ENCODE measurements around the gene EYS.

Gene EYS

GRCh38 chr6:65072500-65072899 is 634.5 kb downstream of the EYS start:
- no peak for DNase-seq (ENCODE audit: low read depth, low spot score)
- no peak for TF ChIP-seq FOXP2 (optimal IDR thresholded peaks at IDR 0.05; ENCODE audit: control extremely low read depth, extremely low read length, insufficient read depth)
- no peak for TF ChIP-seq POLR2AphosphoS5 (IDR thresholded peaks at IDR 0.05; ENCODE audit: borderline replicate concordance, low read depth, low read length)
- TF ChIP-seq EZH2 (IDR thresholded peaks at IDR 0.05): no peak
- Histone ChIP-seq H3K36me3 (ENCODE audit: insufficient read depth, low read length) (no peaks in the 10 kb centered on the region), H3K9me3 (ENCODE audit: low read depth, low read length) (no peaks in the 10 kb centered on the region), H3K4me3 (no peak overlapping the region), H3K9ac (ENCODE audit: insufficient read length) (no peak overlapping the region), H3K27ac (no peak overlapping the region)

GRCh38 chr6:65071480-65071879 is 635.5 kb downstream of the EYS start:
- Histone ChIP-seq H3K9me3 (ENCODE audit: low read depth, low read length) (no peaks in the 10 kb centered on the region), H3K27ac (no peak overlapping the region), H3K9ac (ENCODE audit: insufficient read length) (no peak overlapping the region), H3K36me3 (ENCODE audit: insufficient read depth, low read length) (no peaks in the 10 kb centered on the region), H3K4me3 (no peak overlapping the region)
- TF ChIP-seq FOXP2 (optimal IDR thresholded peaks at IDR 0.05; ENCODE audit: control extremely low read depth, extremely low read length, insufficient read depth) (no peak), EZH2 (IDR thresholded peaks at IDR 0.05) (no peak), POLR2AphosphoS5 (IDR thresholded peaks at IDR 0.05; ENCODE audit: borderline replicate concordance, low read depth, low read length) (no peak)
- DNase-seq (ENCODE audit: low read depth, low spot score): no peak

- Histone ChIP-seq H3K9me3 (ENCODE audit: low read depth, low read length) (no peaks in the 10 kb centered on the region), H3K9ac (ENCODE audit: insufficient read length) (no peak overlapping the region), H3K27ac (no peak overlapping the region), H3K36me3 (ENCODE audit: insufficient read depth, low read length) (no peaks in the 10 kb centered on the region), H3K4me3 (no peak overlapping the region)
- DNase-seq (ENCODE audit: low read depth, low spot score): no peak
- TF ChIP-seq POLR2AphosphoS5 (IDR thresholded peaks at IDR 0.05; ENCODE audit: borderline replicate concordance, low read depth, low read length) (no peak), EZH2 (IDR thresholded peaks at IDR 0.05) (no peak), FOXP2 (optimal IDR thresholded peaks at IDR 0.05; ENCODE audit: control extremely low read depth, extremely low read length, insufficient read depth) (no peak)
These were observed 642.2 kb downstream of the EYS start for GRCh38 chr6:65064844-65065243.

- Histone ChIP-seq H3K9ac (ENCODE audit: insufficient read length) (no peak overlapping the region), H3K36me3 (ENCODE audit: insufficient read depth, low read length) (no peaks in the 10 kb centered on the region), H3K9me3 (ENCODE audit: low read depth, low read length) (no peaks in the 10 kb centered on the region), H3K27ac (no peak overlapping the region), H3K4me3 (no peak overlapping the region)
- TF ChIP-seq POLR2AphosphoS5 (IDR thresholded peaks at IDR 0.05; ENCODE audit: borderline replicate concordance, low read depth, low read length) (no peak), FOXP2 (optimal IDR thresholded peaks at IDR 0.05; ENCODE audit: control extremely low read depth, extremely low read length, insufficient read depth) (no peak), EZH2 (IDR thresholded peaks at IDR 0.05) (no peak)
- DNase-seq (ENCODE audit: low read depth, low spot score): no peak
These were observed 647.5 kb downstream of the EYS start for GRCh38 chr6:65059568-65059967.

- no peak for DNase-seq (ENCODE audit: low read depth, low spot score)
- no peak overlapping the region for H3K27ac ChIP-seq
- H3K9me3 ChIP-seq (ENCODE audit: low read depth, low read length): no peaks in the 10 kb centered on the region
- no peaks in the 10 kb centered on the region for H3K36me3 ChIP-seq (ENCODE audit: insufficient read depth, low read length)
- no peak overlapping the region for H3K4me3 ChIP-seq
- TF ChIP-seq FOXP2 (optimal IDR thresholded peaks at IDR 0.05; ENCODE audit: control extremely low read depth, extremely low read length, insufficient read depth): no peak
- TF ChIP-seq POLR2AphosphoS5 (IDR thresholded peaks at IDR 0.05; ENCODE audit: borderline replicate concordance, low read depth, low read length): no peak
- no peak overlapping the region for H3K9ac ChIP-seq (ENCODE audit: insufficient read length)
These were observed 651.5 kb downstream of the EYS start for GRCh38 chr6:65055545-65055944.

- no peak overlapping the region for H3K4me3 ChIP-seq
- no peak overlapping the region for H3K9ac ChIP-seq (ENCODE audit: insufficient read length)
- H3K9me3 ChIP-seq (ENCODE audit: low read depth, low read length): no peaks in the 10 kb centered on the region
- H3K27ac ChIP-seq: no peak overlapping the region
- H3K36me3 ChIP-seq (ENCODE audit: insufficient read depth, low read length): no peaks in the 10 kb centered on the region
- TF ChIP-seq FOXP2 (optimal IDR thresholded peaks at IDR 0.05; ENCODE audit: control extremely low read depth, extremely low read length, insufficient read depth): no peak
- TF ChIP-seq POLR2AphosphoS5 (IDR thresholded peaks at IDR 0.05; ENCODE audit: borderline replicate concordance, low read depth, low read length): no peak
- no peak for TF ChIP-seq EZH2 (IDR thresholded peaks at IDR 0.05)
- DNase-seq (ENCODE audit: low read depth, low spot score): no peak
These were observed 654.4 kb downstream of the EYS start for GRCh38 chr6:65052626-65053025.

- no peak for DNase-seq (ENCODE audit: low read depth, low spot score)
- H3K4me3 ChIP-seq: no peak overlapping the region
- H3K9me3 ChIP-seq (ENCODE audit: low read depth, low read length): no peaks in the 10 kb centered on the region
- no peak overlapping the region for H3K27ac ChIP-seq
- TF ChIP-seq POLR2AphosphoS5 (IDR thresholded peaks at IDR 0.05; ENCODE audit: borderline replicate concordance, low read depth, low read length) (no peak), EZH2 (IDR thresholded peaks at IDR 0.05) (no peak), FOXP2 (optimal IDR thresholded peaks at IDR 0.05; ENCODE audit: control extremely low read depth, extremely low read length, insufficient read depth) (no peak)
- no peaks in the 10 kb centered on the region for H3K36me3 ChIP-seq (ENCODE audit: insufficient read depth, low read length)
- no peak overlapping the region for H3K9ac ChIP-seq (ENCODE audit: insufficient read length)
These were observed 661.2 kb downstream of the EYS start for GRCh38 chr6:65045801-65046200.

GRCh38 chr6:65014006-65014405 is 693.0 kb downstream of the EYS start:
- Histone ChIP-seq H3K9me3 (ENCODE audit: low read depth, low read length) (no peaks in the 10 kb centered on the region), H3K4me3 (no peak overlapping the region), H3K36me3 (ENCODE audit: insufficient read depth, low read length) (no peaks in the 10 kb centered on the region), H3K9ac (ENCODE audit: insufficient read length) (no peak overlapping the region), H3K27ac (no peak overlapping the region)
- DNase-seq (ENCODE audit: low read depth, low spot score): no peak
- no peak for TF ChIP-seq POLR2AphosphoS5 (IDR thresholded peaks at IDR 0.05; ENCODE audit: borderline replicate concordance, low read depth, low read length)
- no peak for TF ChIP-seq EZH2 (IDR thresholded peaks at IDR 0.05)
- TF ChIP-seq FOXP2 (optimal IDR thresholded peaks at IDR 0.05; ENCODE audit: control extremely low read depth, extremely low read length, insufficient read depth): no peak

GRCh38 chr6:65006788-65007187 is 700.2 kb downstream of the EYS start:
- H3K27ac ChIP-seq: no peak overlapping the region
- no peak for TF ChIP-seq FOXP2 (optimal IDR thresholded peaks at IDR 0.05; ENCODE audit: control extremely low read depth, extremely low read length, insufficient read depth)
- no peak for TF ChIP-seq EZH2 (IDR thresholded peaks at IDR 0.05)
- TF ChIP-seq POLR2AphosphoS5 (IDR thresholded peaks at IDR 0.05; ENCODE audit: borderline replicate concordance, low read depth, low read length): no peak
- no peak overlapping the region for H3K9ac ChIP-seq (ENCODE audit: insufficient read length)
- no peaks in the 10 kb centered on the region for H3K9me3 ChIP-seq (ENCODE audit: low read depth, low read length)
- H3K36me3 ChIP-seq (ENCODE audit: insufficient read depth, low read length): no peaks in the 10 kb centered on the region
- no peak for DNase-seq (ENCODE audit: low read depth, low spot score)
- H3K4me3 ChIP-seq: no peak overlapping the region

All from SK-N-MC (cell line).